ENCODE results near the gene USP17L19. TPM values are rescaled to one million over a fixed set of nuclear protein-coding genes. Genes with fewer than 3 reads are reported as not detected.
"Not testable (repeated sequence)": the region's sequence is repeated elsewhere in the genome, so short reads cannot be mapped to it uniquely, and the experiment has no call there.

USP17L19 gene
- not detected for total RNA-seq
- polyA plus RNA-seq: not detected

DNA sequence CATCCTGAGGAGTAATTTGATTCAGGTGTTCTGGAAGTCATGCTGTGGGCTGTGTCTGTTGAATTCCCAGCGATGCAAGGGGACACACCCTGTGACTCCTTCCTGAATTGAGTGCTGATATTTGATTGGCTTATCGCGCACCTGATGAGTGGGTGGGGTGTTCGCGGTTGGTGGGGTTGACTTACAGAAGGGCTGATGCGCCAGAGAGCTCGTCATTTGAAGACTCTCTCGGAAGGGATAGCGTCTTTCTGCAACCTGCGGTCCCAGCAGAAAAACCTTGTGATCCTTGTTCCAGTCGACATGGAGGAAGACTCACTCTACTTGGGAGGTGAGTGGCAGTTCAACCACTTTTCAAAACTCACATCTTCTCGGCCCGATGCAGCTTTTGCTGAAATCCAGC, at the start of gene USP17L19:
Gene USP17L19 (plus strand): TSS at position 301 of the 400 bp plus-strand sequence. CDS start 0 bp downstream, at position 301.
- H3K4me1 Mint-ChIP-seq; H3K27me3 ChIP-seq (ENCODE audit: insufficient read depth, low read length); H3K9me3 ChIP-seq (ENCODE audit: control insufficient read depth in 1 of 2, low read length in 2 of 2); POLR2A ChIA-PET (ENCODE audit: partially characterized antibody); H3K27ac Mint-ChIP-seq; H3K27me3 Mint-ChIP-seq; intact Hi-C loops (cut with micrococcal nuclease); H3K4me3 Mint-ChIP-seq; H3K4me3 ChIP-seq (ENCODE audit: low read length in 2 of 2); H3K4me1 ChIP-seq (ENCODE audit: insufficient read depth, low read length); H3K36me3 Mint-ChIP-seq; H3K36me3 ChIP-seq (ENCODE audit: insufficient read depth, low read length); H3K27ac ChIP-seq (ENCODE audit: low read depth, low read length); CTCF ChIA-PET (ENCODE audit: partially characterized antibody); DNase-seq; H3K9me3 Mint-ChIP-seq: not testable (repeated sequence)

- H3K9me3 Mint-ChIP-seq; CTCF ChIA-PET (ENCODE audit: partially characterized antibody); H3K9me3 ChIP-seq (ENCODE audit: control insufficient read depth in 1 of 2, low read length in 2 of 2); DNase-seq; intact Hi-C loops (cut with micrococcal nuclease); H3K27me3 ChIP-seq (ENCODE audit: insufficient read depth, low read length); H3K36me3 ChIP-seq (ENCODE audit: insufficient read depth, low read length); H3K4me1 ChIP-seq (ENCODE audit: insufficient read depth, low read length); H3K27me3 Mint-ChIP-seq; H3K4me3 ChIP-seq (ENCODE audit: low read length in 2 of 2); H3K4me3 Mint-ChIP-seq; H3K4me1 Mint-ChIP-seq; H3K27ac ChIP-seq (ENCODE audit: low read depth, low read length); H3K27ac Mint-ChIP-seq; POLR2A ChIA-PET (ENCODE audit: partially characterized antibody); H3K36me3 Mint-ChIP-seq: not testable (repeated sequence)
Observed at GRCh38 chr4:9210357-9210756, 42.8 kb upstream of the USP17L19 start, which contains the start of gene USP17L10. Gene USP17L10, plus strand, starts transcription at chr4:9210657. Its CDS starts 0 bp downstream, at chr4:9210657.

GRCh38 chr4:9214701-9215100, 38.5 kb upstream of the USP17L19 start:
- H3K4me3 Mint-ChIP-seq; H3K9me3 Mint-ChIP-seq; intact Hi-C loops (cut with micrococcal nuclease); H3K4me3 ChIP-seq (ENCODE audit: low read length in 2 of 2); H3K36me3 ChIP-seq (ENCODE audit: insufficient read depth, low read length); H3K36me3 Mint-ChIP-seq; H3K4me1 Mint-ChIP-seq; CTCF ChIA-PET (ENCODE audit: partially characterized antibody); H3K27me3 Mint-ChIP-seq; H3K27me3 ChIP-seq (ENCODE audit: insufficient read depth, low read length); DNase-seq; H3K27ac ChIP-seq (ENCODE audit: low read depth, low read length); H3K9me3 ChIP-seq (ENCODE audit: control insufficient read depth in 1 of 2, low read length in 2 of 2); POLR2A ChIA-PET (ENCODE audit: partially characterized antibody); H3K27ac Mint-ChIP-seq; H3K4me1 ChIP-seq (ENCODE audit: insufficient read depth, low read length): not testable (repeated sequence)

DNA sequence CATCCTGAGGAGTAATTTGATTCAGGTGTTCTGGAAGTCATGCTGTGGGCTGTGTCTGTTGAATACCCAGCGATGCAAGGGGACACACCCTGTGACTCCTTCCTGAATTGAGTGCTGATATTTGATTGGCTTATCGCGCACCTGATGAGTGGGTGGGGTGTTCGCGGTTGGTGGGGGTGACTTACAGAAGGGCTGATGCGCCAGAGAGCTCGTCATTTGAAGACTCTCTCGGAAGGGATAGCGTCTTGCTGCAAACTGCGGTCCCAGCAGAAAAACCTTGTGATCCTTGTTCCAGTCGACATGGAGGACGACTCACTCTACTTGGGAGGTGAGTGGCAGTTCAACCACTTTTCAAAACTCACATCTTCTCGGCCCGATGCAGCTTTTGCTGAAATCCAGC, 38.1 kb upstream of the USP17L19 start, which contains the start of gene USP17L11:
Gene USP17L11 (plus strand): TSS at position 301 of the 400 bp plus-strand sequence. CDS start 0 bp downstream, at position 301.
- H3K27ac ChIP-seq (ENCODE audit: low read depth, low read length); intact Hi-C loops (cut with micrococcal nuclease); CTCF ChIA-PET (ENCODE audit: partially characterized antibody); H3K27ac Mint-ChIP-seq; H3K9me3 Mint-ChIP-seq; H3K4me3 ChIP-seq (ENCODE audit: low read length in 2 of 2); H3K36me3 ChIP-seq (ENCODE audit: insufficient read depth, low read length); H3K4me3 Mint-ChIP-seq; H3K4me1 Mint-ChIP-seq; POLR2A ChIA-PET (ENCODE audit: partially characterized antibody); H3K9me3 ChIP-seq (ENCODE audit: control insufficient read depth in 1 of 2, low read length in 2 of 2); H3K27me3 Mint-ChIP-seq; H3K27me3 ChIP-seq (ENCODE audit: insufficient read depth, low read length); H3K36me3 Mint-ChIP-seq; DNase-seq; H3K4me1 ChIP-seq (ENCODE audit: insufficient read depth, low read length): not testable (repeated sequence)

GRCh38 chr4:9219852-9220251, 33.3 kb upstream of the USP17L19 start, which contains the start of gene USP17L12:
Gene USP17L12, plus strand, starts transcription at chr4:9220152. Its CDS starts 0 bp downstream, at chr4:9220152.
- H3K36me3 Mint-ChIP-seq; H3K27me3 Mint-ChIP-seq; intact Hi-C loops (cut with micrococcal nuclease); CTCF ChIA-PET (ENCODE audit: partially characterized antibody); H3K27ac Mint-ChIP-seq; H3K4me1 Mint-ChIP-seq; H3K27me3 ChIP-seq (ENCODE audit: insufficient read depth, low read length); POLR2A ChIA-PET (ENCODE audit: partially characterized antibody); H3K4me1 ChIP-seq (ENCODE audit: insufficient read depth, low read length); DNase-seq; H3K36me3 ChIP-seq (ENCODE audit: insufficient read depth, low read length); H3K9me3 Mint-ChIP-seq; H3K4me3 Mint-ChIP-seq; H3K4me3 ChIP-seq (ENCODE audit: low read length in 2 of 2); H3K9me3 ChIP-seq (ENCODE audit: control insufficient read depth in 1 of 2, low read length in 2 of 2); H3K27ac ChIP-seq (ENCODE audit: low read depth, low read length): not testable (repeated sequence)

- H3K9me3 ChIP-seq (ENCODE audit: control insufficient read depth in 1 of 2, low read length in 2 of 2); H3K27me3 ChIP-seq (ENCODE audit: insufficient read depth, low read length); H3K27ac Mint-ChIP-seq; H3K36me3 ChIP-seq (ENCODE audit: insufficient read depth, low read length); H3K27me3 Mint-ChIP-seq; CTCF ChIA-PET (ENCODE audit: partially characterized antibody); POLR2A ChIA-PET (ENCODE audit: partially characterized antibody); DNase-seq; intact Hi-C loops (cut with micrococcal nuclease); H3K36me3 Mint-ChIP-seq; H3K4me3 ChIP-seq (ENCODE audit: low read length in 2 of 2); H3K27ac ChIP-seq (ENCODE audit: low read depth, low read length); H3K4me1 Mint-ChIP-seq; H3K4me1 ChIP-seq (ENCODE audit: insufficient read depth, low read length); H3K4me3 Mint-ChIP-seq; H3K9me3 Mint-ChIP-seq: not testable (repeated sequence)
Observed at GRCh38 chr4:9224596-9224995, 28.6 kb upstream of the USP17L19 start, which contains the start of gene USP17L13. Gene USP17L13, plus strand, starts transcription at chr4:9224896. Its CDS starts 0 bp downstream, at chr4:9224896.

GRCh38 chr4:9230249-9230648, 22.9 kb upstream of the USP17L19 start:
- H3K9me3 Mint-ChIP-seq; H3K4me3 ChIP-seq (ENCODE audit: low read length in 2 of 2); H3K4me1 ChIP-seq (ENCODE audit: insufficient read depth, low read length); H3K27me3 Mint-ChIP-seq; H3K9me3 ChIP-seq (ENCODE audit: control insufficient read depth in 1 of 2, low read length in 2 of 2); POLR2A ChIA-PET (ENCODE audit: partially characterized antibody); H3K27ac Mint-ChIP-seq; H3K4me1 Mint-ChIP-seq; H3K27me3 ChIP-seq (ENCODE audit: insufficient read depth, low read length); intact Hi-C loops (cut with micrococcal nuclease); H3K4me3 Mint-ChIP-seq; CTCF ChIA-PET (ENCODE audit: partially characterized antibody); H3K36me3 ChIP-seq (ENCODE audit: insufficient read depth, low read length); H3K36me3 Mint-ChIP-seq; H3K27ac ChIP-seq (ENCODE audit: low read depth, low read length): not testable (repeated sequence)
- peak in 1 of 5 donors; percentile 19 for DNase-seq

- DNase-seq; H3K4me1 ChIP-seq (ENCODE audit: insufficient read depth, low read length); POLR2A ChIA-PET (ENCODE audit: partially characterized antibody); H3K27me3 ChIP-seq (ENCODE audit: insufficient read depth, low read length); H3K27me3 Mint-ChIP-seq; H3K36me3 Mint-ChIP-seq; intact Hi-C loops (cut with micrococcal nuclease); H3K4me1 Mint-ChIP-seq; H3K36me3 ChIP-seq (ENCODE audit: insufficient read depth, low read length); H3K9me3 Mint-ChIP-seq; H3K27ac Mint-ChIP-seq; H3K9me3 ChIP-seq (ENCODE audit: control insufficient read depth in 1 of 2, low read length in 2 of 2); CTCF ChIA-PET (ENCODE audit: partially characterized antibody); H3K27ac ChIP-seq (ENCODE audit: low read depth, low read length); H3K4me3 ChIP-seq (ENCODE audit: low read length in 2 of 2); H3K4me3 Mint-ChIP-seq: not testable (repeated sequence)
Observed at GRCh38 chr4:9234085-9234484, 19.1 kb upstream of the USP17L19 start, which contains the start of gene USP17L15. Gene USP17L15, plus strand, starts transcription at chr4:9234385. Its CDS starts 0 bp downstream, at chr4:9234385.
